Activated T-helper 2 cell treated with anti-CD3 and anti-CD28 coated beads, Interferon-gamma antibody, Interleukin-2, Interleukin-4, amounts not matched to agents 10 μg/mL and 5 μg/mL and 100 μg/mL, durations not matched to agents 14 hours and 24 hours and 36 hours (primary cell): ENCODE measurements around the gene USP17L28. TPM values are rescaled to one million over a fixed set of nuclear protein-coding genes. Genes with fewer than 3 reads are reported as not detected.
A peak's percentile ranks its signal among the peaks of the same experiment; 100 is the strongest.
"Not testable (repeated sequence)": the region's sequence is repeated elsewhere in the genome, so short reads cannot be mapped to it uniquely, and the experiment has no call there.

Source experiments
- DNase-seq: peaks from one replicate; pipeline ENCODE4 v3.0.0; 2021; ENCODE audit warnings: low spot score
- H3K27ac Mint-ChIP-seq: one replicate; pipeline ENCODE4 v1.8.0; 2021; ENCODE audit warnings: mixed read lengths
- H3K27me3 Mint-ChIP-seq: one replicate; pipeline ENCODE4 v1.8.0; 2021; ENCODE audit warnings: low read depth, mixed read lengths
- H3K36me3 Mint-ChIP-seq: one replicate; pipeline ENCODE4 v1.8.0; 2021; ENCODE audit warnings: low read depth, mixed read lengths
- H3K4me1 Mint-ChIP-seq: one replicate; pipeline ENCODE4 v1.8.0; 2021; ENCODE audit warnings: low read depth, mixed read lengths
- H3K4me3 Mint-ChIP-seq: one replicate; pipeline ENCODE4 v1.8.0; 2021; ENCODE audit warnings: low read depth, mild to moderate bottlenecking, moderate library complexity, mixed read lengths
- H3K9me3 Mint-ChIP-seq: one replicate; pipeline ENCODE4 v1.8.0; 2021; ENCODE audit warnings: mixed read lengths
- intact Hi-C: fragments of 100-400 bp; cut with micrococcal nuclease; formaldehyde crosslinking; loops from one replicate; pipeline ENCODE4 v1.15.1; 2023
- total RNA-seq: library from RNA; stranded (reverse); gene quantifications from 2 replicates; pipeline ENCODE4 v1.2.3, GENCODE V29; 2022

Gene USP17L28
- total RNA-seq, result not detected in 2 replicates

DNA sequence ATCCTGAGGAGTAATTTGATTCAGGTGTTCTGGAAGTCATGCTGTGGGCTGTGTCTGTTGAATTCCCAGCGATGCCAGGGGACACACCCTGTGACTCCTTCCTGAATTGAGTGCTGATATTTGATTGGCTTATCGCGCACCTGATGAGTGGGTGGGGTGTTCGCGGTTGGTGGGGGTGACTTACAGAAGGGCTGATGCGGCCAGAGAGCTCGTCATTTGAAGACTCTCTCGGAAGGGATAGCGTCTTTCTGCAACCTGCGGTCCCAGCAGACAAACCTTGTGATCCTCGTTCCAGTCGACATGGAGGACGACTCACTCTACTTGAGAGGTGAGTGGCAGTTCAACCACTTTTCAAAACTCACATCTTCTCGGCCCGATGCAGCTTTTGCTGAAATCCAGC, at the start of gene USP17L28:
Gene USP17L28 (plus strand): TSS at position 301 of the 400 bp plus-strand sequence. CDS start 0 bp downstream, at position 301.
- H3K4me3 Mint-ChIP-seq, H3K36me3 Mint-ChIP-seq, H3K27ac Mint-ChIP-seq, H3K9me3 Mint-ChIP-seq, intact Hi-C loops, H3K4me1 Mint-ChIP-seq, DNase-seq, H3K27me3 Mint-ChIP-seq: not testable (repeated sequence)

DNA sequence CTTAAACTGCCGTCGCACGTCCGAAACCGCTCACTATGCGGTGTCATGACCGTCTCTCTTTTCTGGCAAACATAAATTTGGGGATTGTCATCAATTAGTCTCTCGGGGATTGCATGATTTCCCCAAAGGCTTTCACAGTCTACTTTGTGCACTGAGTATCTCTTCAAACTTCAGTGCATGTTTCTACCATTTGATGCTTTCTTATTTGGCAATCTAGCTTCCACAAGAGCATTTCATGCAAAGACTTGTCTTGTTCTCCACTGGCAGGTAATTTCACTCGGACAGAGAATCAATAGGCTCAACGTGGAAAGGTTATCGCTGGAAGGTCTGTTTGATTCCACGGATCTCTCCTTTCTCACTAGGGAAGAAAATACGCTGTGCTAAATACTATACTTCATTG, 24.5 kb upstream of the USP17L28 start:
- H3K4me3 Mint-ChIP-seq, H3K36me3 Mint-ChIP-seq, H3K4me1 Mint-ChIP-seq, H3K9me3 Mint-ChIP-seq, H3K27me3 Mint-ChIP-seq, DNase-seq, H3K27ac Mint-ChIP-seq, intact Hi-C loops: not testable (repeated sequence)

DNA sequence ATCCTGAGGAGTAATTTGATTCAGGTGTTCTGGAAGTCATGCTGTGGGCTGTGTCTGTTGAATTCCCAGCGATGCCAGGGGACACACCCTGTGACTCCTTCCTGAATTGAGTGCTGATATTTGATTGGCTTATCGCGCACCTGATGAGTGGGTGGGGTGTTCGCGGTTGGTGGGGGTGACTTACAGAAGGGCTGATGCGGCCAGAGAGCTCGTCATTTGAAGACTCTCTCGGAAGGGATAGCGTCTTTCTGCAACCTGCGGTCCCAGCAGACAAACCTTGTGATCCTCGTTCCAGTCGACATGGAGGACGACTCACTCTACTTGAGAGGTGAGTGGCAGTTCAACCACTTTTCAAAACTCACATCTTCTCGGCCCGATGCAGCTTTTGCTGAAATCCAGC, 23.8 kb upstream of the USP17L28 start, which contains the start of gene USP17L24:
Gene USP17L24 (plus strand): TSS at position 301 of the 400 bp plus-strand sequence. CDS start 0 bp downstream, at position 301.
- H3K27me3 Mint-ChIP-seq, H3K9me3 Mint-ChIP-seq, H3K36me3 Mint-ChIP-seq, intact Hi-C loops, H3K27ac Mint-ChIP-seq, H3K4me1 Mint-ChIP-seq, DNase-seq, H3K4me3 Mint-ChIP-seq: not testable (repeated sequence)

DNA sequence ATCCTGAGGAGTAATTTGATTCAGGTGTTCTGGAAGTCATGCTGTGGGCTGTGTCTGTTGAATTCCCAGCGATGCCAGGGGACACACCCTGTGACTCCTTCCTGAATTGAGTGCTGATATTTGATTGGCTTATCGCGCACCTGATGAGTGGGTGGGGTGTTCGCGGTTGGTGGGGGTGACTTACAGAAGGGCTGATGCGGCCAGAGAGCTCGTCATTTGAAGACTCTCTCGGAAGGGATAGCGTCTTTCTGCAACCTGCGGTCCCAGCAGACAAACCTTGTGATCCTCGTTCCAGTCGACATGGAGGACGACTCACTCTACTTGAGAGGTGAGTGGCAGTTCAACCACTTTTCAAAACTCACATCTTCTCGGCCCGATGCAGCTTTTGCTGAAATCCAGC, 19.1 kb upstream of the USP17L28 start, which contains the start of gene USP17L25:
Gene USP17L25 (plus strand): TSS at position 301 of the 400 bp plus-strand sequence. CDS start 0 bp downstream, at position 301.
- H3K9me3 Mint-ChIP-seq, H3K4me3 Mint-ChIP-seq, H3K4me1 Mint-ChIP-seq, H3K27ac Mint-ChIP-seq, DNase-seq, H3K27me3 Mint-ChIP-seq, H3K36me3 Mint-ChIP-seq, intact Hi-C loops: not testable (repeated sequence)

GRCh38 chr4:9334358-9334757, 14.3 kb upstream of the USP17L28 start, which contains the start of gene USP17L26:
Gene USP17L26 (plus strand): TSS chr4:9334658. CDS start chr4:9334658, 0 bp downstream.
- intact Hi-C loops, H3K9me3 Mint-ChIP-seq, DNase-seq, H3K27ac Mint-ChIP-seq, H3K4me3 Mint-ChIP-seq, H3K4me1 Mint-ChIP-seq, H3K27me3 Mint-ChIP-seq, H3K36me3 Mint-ChIP-seq: not testable (repeated sequence)

GRCh38 chr4:9339103-9339502, 9.6 kb upstream of the USP17L28 start, which contains the start of gene USP17L5:
Gene USP17L5 (plus strand): TSS chr4:9339403. CDS start chr4:9339403, 0 bp downstream.
- intact Hi-C loops, H3K27me3 Mint-ChIP-seq, DNase-seq, H3K27ac Mint-ChIP-seq, H3K36me3 Mint-ChIP-seq, H3K4me1 Mint-ChIP-seq, H3K9me3 Mint-ChIP-seq, H3K4me3 Mint-ChIP-seq: not testable (repeated sequence)

GRCh38 chr4:9343848-9344247, 4.8 kb upstream of the USP17L28 start, which contains the start of gene USP17L27:
Gene USP17L27 (plus strand): TSS chr4:9344148. CDS start chr4:9344148, 0 bp downstream.
- DNase-seq, H3K27me3 Mint-ChIP-seq, H3K36me3 Mint-ChIP-seq, H3K9me3 Mint-ChIP-seq, H3K27ac Mint-ChIP-seq, H3K4me3 Mint-ChIP-seq, intact Hi-C loops, H3K4me1 Mint-ChIP-seq: not testable (repeated sequence)

DNA sequence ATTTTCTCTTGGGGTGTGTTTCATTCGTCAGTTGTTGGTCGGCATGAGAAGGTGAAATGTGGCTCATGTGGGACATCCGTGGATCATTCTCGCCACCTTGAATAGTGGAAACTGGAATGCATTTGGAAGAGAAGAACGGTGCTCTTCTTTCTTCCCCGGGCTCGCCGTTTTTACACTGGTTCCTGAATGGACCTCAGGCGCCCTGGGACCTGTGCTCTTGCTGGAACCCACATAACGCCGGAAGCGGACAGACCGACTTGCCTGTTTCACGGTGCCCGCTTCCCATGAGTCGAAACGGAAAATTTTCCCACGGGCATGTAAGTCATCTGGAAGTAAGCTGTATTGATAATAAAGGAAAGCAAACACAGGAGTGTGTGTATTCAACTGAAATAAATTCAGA, 2.2 kb downstream of the USP17L28 start:
- H3K4me1 Mint-ChIP-seq, H3K36me3 Mint-ChIP-seq, H3K9me3 Mint-ChIP-seq, H3K4me3 Mint-ChIP-seq, H3K27ac Mint-ChIP-seq, H3K27me3 Mint-ChIP-seq, intact Hi-C loops, DNase-seq: not testable (repeated sequence)

- H3K27me3 Mint-ChIP-seq, H3K9me3 Mint-ChIP-seq, intact Hi-C loops, H3K4me1 Mint-ChIP-seq, H3K27ac Mint-ChIP-seq, H3K4me3 Mint-ChIP-seq, H3K36me3 Mint-ChIP-seq, DNase-seq: not testable (repeated sequence)
These were observed 4.6 kb downstream of the USP17L28 start, which contains the start of gene USP17L29 for GRCh38 chr4:9353338-9353737. Gene USP17L29 (plus strand): TSS chr4:9353638. CDS start chr4:9353638, 0 bp downstream.

DNA sequence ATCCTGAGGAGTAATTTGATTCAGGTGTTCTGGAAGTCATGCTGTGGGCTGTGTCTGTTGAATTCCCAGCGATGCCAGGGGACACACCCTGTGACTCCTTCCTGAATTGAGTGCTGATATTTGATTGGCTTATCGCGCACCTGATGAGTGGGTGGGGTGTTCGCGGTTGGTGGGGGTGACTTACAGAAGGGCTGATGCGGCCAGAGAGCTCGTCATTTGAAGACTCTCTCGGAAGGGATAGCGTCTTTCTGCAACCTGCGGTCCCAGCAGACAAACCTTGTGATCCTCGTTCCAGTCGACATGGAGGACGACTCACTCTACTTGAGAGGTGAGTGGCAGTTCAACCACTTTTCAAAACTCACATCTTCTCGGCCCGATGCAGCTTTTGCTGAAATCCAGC, 14.1 kb downstream of the USP17L28 start, which contains the start of gene USP17L30:
Gene USP17L30 (plus strand): TSS at position 301 of the 400 bp plus-strand sequence. CDS start 0 bp downstream, at position 301.
- H3K36me3 Mint-ChIP-seq, DNase-seq, H3K27me3 Mint-ChIP-seq, intact Hi-C loops, H3K4me3 Mint-ChIP-seq, H3K4me1 Mint-ChIP-seq, H3K27ac Mint-ChIP-seq, H3K9me3 Mint-ChIP-seq: not testable (repeated sequence)

- H3K27me3 Mint-ChIP-seq, H3K36me3 Mint-ChIP-seq, intact Hi-C loops, DNase-seq, H3K4me3 Mint-ChIP-seq, H3K4me1 Mint-ChIP-seq, H3K9me3 Mint-ChIP-seq, H3K27ac Mint-ChIP-seq: not testable (repeated sequence)
These were observed 31.2 kb downstream of the USP17L28 start for GRCh38 chr4:9379881-9380280.

GRCh38 chr4:9381012-9381534, 32.4 kb downstream of the USP17L28 start:
- peak; percentile 57 for DNase-seq
- H3K36me3 Mint-ChIP-seq, H3K27me3 Mint-ChIP-seq, H3K4me1 Mint-ChIP-seq, H3K27ac Mint-ChIP-seq, intact Hi-C loops, H3K9me3 Mint-ChIP-seq: not testable (repeated sequence)
- H3K4me3 Mint-ChIP-seq, result peak overlapping the region; percentile 33

DNA sequence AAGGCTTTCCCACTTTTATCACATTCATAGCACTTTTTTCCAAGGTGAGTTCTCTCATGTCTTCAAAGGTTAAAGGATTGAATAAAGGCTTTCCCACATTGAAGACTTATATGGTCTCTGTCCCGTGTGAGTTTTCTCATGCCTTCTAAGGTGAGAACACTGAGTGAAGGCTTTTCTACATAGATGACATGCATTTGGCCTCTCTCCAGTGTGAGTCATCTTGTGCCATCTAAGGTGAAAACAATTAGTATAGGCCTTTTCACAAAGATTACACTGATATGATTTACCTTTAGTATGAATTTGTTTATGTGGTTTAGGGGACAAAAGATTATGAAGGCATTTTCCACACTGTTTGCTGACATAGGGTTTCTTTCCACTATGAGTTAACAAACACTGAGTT, 35.4 kb downstream of the USP17L28 start:
- Mint-ChIP-seq H3K4me1 (no peaks in the 10 kb centered on the region), H3K9me3 (no peaks in the 10 kb centered on the region), H3K4me3 (no peak overlapping the region), H3K27ac (no peak overlapping the region), H3K27me3 (peaks cover 7% of the 10 kb centered on the region), H3K36me3 (no peaks in the 10 kb centered on the region)
- intact Hi-C loops, result no loop called here
- DNase-seq, result no peak
